Kidney epithelial cell (primary cell): Measurements from ENCODE around the gene MYL12A. TPM values are rescaled to one million over a fixed set of nuclear protein-coding genes. Genes with fewer than 3 reads are reported as not detected.
"Not testable (repeated sequence)": the region's sequence is repeated elsewhere in the genome, so short reads cannot be mapped to it uniquely, and the experiment has no call there.

ENCODE experiments used
- DNase-seq: peaks from one replicate; pipeline ENCODE4 v3.0.0-alpha.2; 2010; ENCODE audit warnings: low read depth
- H3K27me3 ChIP-seq: 2 replicates; pipeline ENCODE4 v1.6.0; 2011; ENCODE audit warnings: low read length; ENCODE audit not compliant: control insufficient read depth, insufficient read depth
- H3K36me3 ChIP-seq: 2 replicates; pipeline ENCODE4 v1.5.1; 2011; ENCODE audit warnings: low read length; ENCODE audit not compliant: control insufficient read depth, insufficient read depth
- H3K4me3 ChIP-seq: 2 replicates; pipeline ENCODE4 v1.5.1; 2011; ENCODE audit warnings: low read depth, mild to moderate bottlenecking, control low read depth, low read length
- total RNA-seq: library from RNA; depleted of rRNA; stranded (reverse); fragments of >200 nt; gene quantifications from 2 replicates; pipeline ENCODE4 v1.2.3, GENCODE V29; 2015
- TF ChIP-seq, protein P1 (sequence below): IDR thresholded peaks from 2 replicates; pipeline ENCODE4 v1.5.1; 2011; ENCODE audit warnings: mild to moderate bottlenecking, moderate library complexity, low read length, control low read depth, inconsistent platforms; ENCODE audit not compliant: insufficient read depth, poor library complexity, severe bottlenecking

Gene MYL12A
- total RNA-seq, result 857 and 948 TPM in 2 replicates

DNA sequence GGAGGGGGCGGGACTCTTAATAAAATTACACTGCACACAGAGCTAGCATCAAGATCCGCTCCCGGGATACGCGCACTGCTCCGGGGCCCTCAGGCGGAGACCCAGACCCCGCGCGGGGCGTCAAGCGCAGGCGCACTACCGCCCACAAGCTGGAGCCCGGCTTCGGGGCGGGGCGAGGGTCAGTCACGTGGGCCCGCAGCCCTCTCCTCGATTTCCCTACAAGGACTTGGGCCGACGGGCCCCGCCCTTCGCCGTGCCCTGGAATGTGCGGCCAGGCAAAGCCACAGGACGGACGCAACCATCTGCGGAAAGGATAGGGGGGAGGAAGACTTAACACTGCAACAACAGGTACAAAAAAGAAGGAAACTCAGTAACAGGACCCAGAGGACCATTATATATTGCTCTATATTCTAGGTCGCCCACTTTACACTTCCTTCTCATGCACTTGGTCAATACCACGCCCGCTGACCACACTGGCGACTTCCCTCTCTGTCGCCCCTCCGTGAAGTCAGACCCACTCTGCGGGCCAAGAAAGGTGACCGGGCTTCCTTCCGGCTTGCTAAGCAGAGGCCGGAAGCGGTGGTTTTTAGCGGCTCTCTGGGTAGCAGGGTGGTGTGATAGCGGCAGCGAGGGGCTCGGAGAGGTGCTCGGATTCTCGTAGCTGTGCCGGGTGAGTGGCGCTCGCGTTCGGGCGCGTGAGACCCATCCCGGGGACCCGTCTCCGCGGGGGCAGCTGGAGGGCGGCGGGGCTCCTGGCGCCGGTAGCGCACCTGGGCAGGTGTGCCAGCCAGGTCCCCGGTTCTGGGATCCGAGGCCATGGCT is at the start of gene MYL12A:
Gene MYL12A, plus strand, starts transcription at position 562 of the 822 bp plus-strand sequence. CDS start 5,447 bp downstream, outside the sequence.
- TF ChIP-seq, protein P1, sequence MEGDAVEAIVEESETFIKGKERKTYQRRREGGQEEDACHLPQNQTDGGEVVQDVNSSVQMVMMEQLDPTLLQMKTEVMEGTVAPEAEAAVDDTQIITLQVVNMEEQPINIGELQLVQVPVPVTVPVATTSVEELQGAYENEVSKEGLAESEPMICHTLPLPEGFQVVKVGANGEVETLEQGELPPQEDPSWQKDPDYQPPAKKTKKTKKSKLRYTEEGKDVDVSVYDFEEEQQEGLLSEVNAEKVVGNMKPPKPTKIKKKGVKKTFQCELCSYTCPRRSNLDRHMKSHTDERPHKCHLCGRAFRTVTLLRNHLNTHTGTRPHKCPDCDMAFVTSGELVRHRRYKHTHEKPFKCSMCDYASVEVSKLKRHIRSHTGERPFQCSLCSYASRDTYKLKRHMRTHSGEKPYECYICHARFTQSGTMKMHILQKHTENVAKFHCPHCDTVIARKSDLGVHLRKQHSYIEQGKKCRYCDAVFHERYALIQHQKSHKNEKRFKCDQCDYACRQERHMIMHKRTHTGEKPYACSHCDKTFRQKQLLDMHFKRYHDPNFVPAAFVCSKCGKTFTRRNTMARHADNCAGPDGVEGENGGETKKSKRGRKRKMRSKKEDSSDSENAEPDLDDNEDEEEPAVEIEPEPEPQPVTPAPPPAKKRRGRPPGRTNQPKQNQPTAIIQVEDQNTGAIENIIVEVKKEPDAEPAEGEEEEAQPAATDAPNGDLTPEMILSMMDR, result no peak
- peak within 1 kb of the TSS; percentile 81 for H3K4me3 ChIP-seq
- H3K27me3 ChIP-seq, result no peaks in the 10 kb centered on the region
- H3K36me3 ChIP-seq, result no peaks in the 10 kb centered on the region
- peak; percentile 89 for DNase-seq

DNA sequence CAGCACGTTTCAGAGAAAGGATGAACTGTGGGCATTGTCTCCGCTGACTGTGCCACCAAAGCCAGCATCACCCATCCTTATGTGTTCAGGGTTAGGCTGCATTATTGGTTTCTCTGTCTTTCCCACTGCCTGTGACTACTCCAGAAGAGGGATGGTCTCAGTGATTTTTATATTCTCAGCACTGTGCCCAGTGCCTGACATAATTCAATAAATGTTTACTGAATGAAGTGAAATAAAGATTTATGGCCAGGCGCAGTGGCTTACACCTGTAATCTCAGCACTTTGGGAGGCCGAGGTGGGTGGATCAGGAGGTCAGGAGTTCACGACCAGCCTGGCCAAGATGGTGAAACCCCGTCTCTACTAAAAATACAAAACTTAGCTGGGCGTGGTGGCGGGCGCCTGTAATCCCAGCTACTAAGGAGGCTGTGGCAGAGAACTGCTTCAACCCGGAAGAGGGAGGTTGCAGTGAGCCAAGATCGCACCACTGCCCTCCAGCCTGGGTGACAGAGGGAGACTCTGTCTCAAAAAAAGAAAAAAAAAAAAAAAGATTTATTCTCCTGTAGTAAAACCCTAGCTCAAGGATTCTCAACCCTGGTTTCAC is 49.2 kb upstream of the MYL12A start:
- not testable (repeated sequence) for DNase-seq, H3K36me3 ChIP-seq, H3K27me3 ChIP-seq

DNA sequence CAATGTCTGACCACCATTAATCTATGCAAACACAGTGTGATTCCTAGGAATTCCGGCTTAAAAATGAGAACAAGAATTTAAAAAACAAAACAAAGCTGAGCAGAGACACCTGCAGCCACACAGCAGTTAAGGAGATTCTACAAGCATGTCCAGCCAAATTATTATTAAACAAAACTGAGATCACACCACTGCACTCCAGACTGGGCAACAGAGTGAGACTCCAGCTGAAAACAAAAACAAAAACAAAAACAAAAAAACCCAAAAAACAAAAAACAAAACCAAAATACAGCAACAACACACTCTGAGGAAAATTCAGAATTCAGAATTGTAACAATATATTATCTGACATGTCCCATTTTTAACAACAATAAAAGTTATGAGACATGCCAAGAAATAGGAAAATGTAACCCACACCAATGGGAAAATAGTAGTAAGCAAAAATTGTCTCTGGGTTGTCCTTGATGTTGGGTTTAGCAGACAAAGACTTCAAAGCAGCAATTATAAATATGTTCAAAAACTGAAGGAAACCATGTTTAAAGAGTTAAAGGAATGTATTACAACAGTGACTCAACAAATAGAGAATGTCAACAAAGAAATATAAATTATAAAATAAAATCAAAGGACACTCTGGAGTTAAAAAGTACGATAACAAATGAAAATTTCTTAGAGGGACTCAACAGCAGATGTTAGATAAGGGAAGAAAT is 47.5 kb upstream of the MYL12A start:
- Histone ChIP-seq H3K27me3 (no peaks in the 10 kb centered on the region), H3K4me3 (no peak overlapping the region), H3K36me3 (no peaks in the 10 kb centered on the region)
- DNase-seq, result no peak
- TF ChIP-seq, protein P1, result no peak

More for the DNA sequence above, 49.2 kb upstream of the MYL12A start:
- H3K4me3 ChIP-seq, result not testable (repeated sequence)

DNA sequence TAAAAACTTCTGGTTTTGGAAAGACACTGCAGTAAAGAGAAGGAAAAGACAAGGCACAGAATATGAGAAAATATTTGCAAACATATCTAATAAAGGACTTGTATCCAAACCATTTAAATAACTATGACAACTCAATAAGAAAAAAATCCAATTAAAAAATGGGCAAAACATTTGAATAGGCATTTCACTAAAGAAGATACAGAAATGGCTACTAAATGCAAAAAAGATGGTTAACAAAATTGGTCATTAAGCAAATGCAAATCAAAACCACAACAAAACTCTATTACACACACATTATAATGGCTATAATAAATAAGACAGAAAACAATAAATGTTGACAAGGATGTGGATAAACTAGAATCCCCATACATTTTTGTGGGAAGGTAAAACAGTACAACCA is 42.4 kb upstream of the MYL12A start:
- DNase-seq, result no peak
- no peak overlapping the region for H3K4me3 ChIP-seq
- TF ChIP-seq, protein P1, result no peak
- H3K27me3 ChIP-seq, result no peaks in the 10 kb centered on the region
- no peaks in the 10 kb centered on the region for H3K36me3 ChIP-seq

DNA sequence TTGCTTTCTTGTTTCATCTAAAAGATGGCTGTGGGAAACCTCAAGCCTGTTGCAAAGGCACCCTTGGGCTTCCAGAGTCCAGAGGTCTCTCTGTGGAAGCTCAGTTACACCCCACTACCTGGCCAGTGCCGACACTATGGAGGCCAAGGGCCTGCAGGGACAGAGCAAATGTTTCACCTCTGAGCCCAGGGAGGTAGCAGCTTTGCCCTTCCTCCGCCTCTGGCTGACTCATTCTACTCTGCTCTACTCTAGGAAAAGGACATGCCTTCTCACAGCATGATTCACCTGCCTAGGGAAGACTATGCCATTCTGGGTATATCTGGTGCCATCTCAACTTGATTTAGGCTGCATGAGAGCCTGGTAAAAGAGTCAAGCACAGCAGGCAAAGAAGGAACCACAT is 40.0 kb upstream of the MYL12A start:
- TF ChIP-seq, protein P1, result no peak
- H3K27me3 ChIP-seq, result no peaks in the 10 kb centered on the region
- DNase-seq, result peak; percentile 25
- H3K36me3 ChIP-seq, result no peaks in the 10 kb centered on the region
- no peak overlapping the region for H3K4me3 ChIP-seq
